ENCODE data around the gene CAMK2G.
A peak's percentile ranks its signal among the peaks of the same experiment; 100 is the strongest.

CAMK2G gene

DNA sequence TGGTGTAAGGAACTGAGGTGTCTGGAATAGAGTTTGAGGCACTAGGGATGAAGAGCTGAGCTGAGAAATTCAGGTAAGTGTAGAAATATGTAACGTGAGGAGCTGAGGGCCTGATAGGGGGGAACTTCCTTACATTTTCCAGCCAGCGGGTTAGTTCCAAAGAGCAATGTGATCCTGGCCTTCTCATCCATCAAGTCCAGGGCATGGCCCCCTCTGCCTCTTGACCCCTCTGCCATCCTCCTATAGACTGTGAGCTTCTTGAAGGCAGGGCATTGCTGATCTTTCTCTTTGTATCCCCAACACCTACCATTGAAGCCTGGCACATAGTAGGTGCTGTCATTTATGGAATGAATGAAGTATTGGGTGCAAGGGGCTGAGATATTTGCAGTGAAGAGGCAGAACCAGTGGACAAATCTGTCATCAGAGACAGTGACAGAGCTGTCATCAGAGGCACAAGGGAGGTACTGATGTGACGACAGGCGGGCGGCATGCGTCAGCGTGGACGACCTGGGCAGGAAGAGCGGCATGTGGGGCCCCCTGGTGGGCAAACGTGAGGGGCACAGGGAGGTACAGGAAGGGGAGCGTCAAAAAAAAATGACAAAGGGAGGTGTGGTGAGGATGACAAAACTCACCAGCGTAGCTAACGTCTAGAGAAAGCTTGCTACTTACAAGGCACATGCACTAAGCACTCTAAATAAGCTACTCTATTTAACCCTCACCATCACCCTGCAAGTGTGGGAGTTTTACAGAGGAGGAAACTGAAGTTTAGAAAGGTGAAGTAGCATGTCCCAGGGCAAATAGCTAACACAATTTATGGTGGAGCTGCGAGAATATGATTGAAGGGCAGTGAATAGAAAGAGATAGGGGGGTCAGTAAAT, 5.2 kb upstream of the CAMK2G start:
- peak; percentile 97 for DNase-seq

DNA sequence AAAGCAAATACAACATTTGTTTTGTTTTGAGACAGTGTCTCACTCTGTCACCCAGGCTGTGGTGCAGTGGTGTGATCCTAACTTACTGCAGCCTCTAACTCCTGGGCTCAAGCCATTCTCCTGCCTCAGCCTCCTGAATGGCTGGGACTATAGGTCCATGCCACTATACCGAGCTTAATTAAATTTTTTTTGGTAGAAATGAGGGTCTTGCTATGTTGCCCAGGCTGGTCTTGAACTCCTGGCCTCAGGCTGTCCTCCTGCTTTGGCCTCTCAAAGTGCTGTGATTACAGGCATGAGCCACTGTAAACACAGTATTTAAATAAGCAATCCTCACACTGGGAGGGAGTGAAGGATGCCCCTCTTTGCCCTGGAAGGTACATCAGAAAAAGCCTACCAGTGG, 4.0 kb upstream of the CAMK2G start:
- no peak for DNase-seq

GRCh38 chr10:73877533-73878160, 3.3 kb upstream of the CAMK2G start:
- no peak for DNase-seq

GRCh38 chr10:73876971-73877370, 2.6 kb upstream of the CAMK2G start:
- no peak for DNase-seq

GRCh38 chr10:73876566-73876965, 2.2 kb upstream of the CAMK2G start:
- DNase-seq = no peak

GRCh38 chr10:73876157-73876556, 1.8 kb upstream of the CAMK2G start:
- DNase-seq = no peak

- peak; percentile 47 for DNase-seq
These were observed 752 bp upstream of the CAMK2G start for GRCh38 chr10:73875139-73875475.

GRCh38 chr10:73873838-73874215, 528 bp downstream of the CAMK2G start:
- peak; percentile 39 for DNase-seq

DNA sequence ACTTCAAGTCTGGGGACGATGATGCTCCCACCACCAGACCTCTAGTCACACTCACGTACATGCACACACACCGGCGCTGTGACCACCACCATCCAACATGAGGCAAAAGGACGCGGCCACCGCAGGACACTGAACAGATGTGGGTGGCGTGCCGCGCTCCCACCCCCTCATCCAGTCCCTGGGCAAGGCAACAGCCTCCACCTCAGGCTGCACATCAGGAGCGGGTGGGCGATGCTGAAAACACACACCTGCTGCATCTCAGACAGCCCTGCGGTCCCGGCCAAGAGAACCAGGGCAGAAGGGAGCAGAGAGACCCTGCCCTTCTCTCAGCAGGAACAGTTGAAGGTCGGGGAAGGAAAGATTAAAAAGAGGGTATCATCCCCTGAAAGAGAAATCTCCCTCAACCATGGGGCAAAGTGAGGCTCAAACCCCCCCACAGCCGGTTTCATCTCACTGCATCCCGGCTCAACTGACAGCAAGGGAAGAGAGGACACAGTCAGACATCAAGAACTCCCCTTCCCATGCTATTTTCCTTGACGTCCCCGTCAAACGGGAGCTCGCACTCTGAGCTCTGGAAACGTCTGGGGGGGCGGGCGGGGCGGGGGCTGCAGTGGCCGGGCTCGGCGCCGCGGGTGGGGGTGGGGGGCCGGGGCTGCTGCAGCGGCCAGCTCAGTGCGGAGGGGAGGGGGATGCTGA, 1.1 kb downstream of the CAMK2G start:
- no peak for DNase-seq

DNA sequence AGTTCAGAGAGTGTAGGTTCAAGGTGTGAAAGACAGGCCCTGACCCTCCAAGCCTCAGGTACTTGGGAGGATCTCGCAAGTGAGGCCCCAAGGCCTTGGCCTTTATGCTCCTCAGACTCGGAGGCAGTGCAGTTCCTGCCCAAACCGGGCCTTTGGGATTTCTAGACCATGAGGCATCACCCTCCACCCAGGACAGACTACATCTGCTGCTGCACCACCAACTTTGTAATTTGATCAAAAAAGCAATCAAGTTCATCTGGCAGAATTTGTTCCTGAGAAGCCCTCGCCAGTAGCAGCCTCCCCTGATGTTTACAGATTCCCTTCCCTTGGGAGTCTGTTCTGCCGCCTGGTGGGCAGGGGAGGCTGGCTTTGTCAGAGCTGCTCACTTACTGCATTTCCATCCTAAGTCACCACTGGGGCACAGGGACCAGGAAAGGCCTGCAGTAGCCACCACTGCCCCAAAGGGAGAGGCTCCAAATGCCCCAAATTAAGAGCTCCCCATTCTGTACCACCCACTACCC, 2.1 kb downstream of the CAMK2G start:
- DNase-seq = no peak

DNA sequence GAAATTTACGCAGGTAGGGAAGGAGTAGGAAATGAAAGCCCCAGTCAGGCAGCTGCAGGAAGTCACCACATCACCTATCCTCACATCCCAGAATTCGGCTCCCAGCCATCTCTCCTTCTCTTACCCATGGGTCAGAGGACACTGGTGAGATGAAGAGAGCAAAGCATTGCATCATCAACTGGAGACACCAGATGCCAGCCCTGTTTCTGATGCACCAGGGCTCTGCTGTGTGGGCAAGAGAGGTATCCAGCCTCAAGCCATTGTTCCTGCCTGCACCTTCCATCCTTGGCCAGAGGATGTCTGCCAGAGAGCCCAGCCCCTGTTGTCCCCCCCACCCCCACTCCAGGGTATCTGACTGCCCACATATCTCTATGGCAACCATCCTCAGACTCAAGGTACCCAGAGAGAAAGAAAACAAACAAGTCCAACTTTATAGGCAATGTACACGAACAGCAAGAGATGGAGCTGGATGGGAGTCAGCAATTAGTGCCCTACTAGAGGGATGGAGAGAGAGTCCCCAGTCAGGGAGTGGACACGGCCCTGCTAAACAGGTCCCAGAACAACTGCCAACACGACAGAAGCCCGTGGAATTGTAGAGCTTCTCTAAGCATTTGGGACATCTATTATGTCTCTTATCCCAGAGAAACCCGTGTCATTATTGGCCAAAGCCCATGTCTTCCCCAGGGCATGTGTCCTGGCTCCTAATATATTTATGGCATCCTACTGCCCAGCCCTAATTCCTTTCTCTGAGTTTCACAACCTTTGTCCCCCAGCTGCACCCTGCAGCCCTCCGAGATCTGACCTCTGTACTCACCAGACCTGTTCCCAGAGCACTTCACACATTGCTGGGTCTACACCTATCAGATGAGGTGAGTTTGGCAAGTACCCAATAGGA, 2.8 kb downstream of the CAMK2G start:
- no peak for DNase-seq

- no peak for DNase-seq
These were observed 5.6 kb downstream of the CAMK2G start for GRCh38 chr10:73868655-73869195.

- DNase-seq = no peak
These were observed 6.3 kb downstream of the CAMK2G start for GRCh38 chr10:73867871-73868631.

DNA sequence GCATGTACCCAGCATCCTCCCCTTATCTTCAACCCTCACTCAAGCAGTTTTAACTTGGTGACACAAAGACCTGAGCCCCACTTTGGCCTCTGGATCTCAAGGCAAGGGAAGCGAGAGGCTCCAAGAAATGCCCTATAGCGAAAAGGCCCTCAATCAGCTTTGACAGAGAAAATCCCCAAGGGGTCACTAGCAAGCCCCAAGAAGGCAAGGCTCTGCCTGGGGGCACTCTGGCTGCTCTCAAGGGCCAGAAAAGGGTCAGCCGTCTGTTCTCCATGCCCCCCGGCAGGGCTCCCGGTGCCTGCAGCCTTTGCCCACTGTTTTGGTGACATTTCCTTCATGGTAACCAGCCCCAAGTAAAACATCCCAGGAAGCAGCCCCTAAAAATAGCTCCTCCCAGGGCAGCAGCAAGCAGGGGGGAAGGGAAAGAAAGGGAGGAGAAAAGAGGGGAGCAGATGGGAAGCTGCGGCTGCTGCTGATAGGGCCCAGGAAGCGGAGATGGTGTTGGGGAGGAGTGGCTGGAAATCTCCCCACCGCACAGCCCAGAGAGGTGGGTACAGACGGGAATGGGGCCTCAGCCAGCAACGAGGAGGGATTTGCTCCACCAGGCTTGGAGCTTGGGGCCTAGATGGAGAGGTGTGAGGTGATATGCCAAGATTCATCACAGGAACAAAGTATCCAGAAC, 7.1 kb downstream of the CAMK2G start:
- DNase-seq = no peak

GRCh38 chr10:73866621-73867020, 7.7 kb downstream of the CAMK2G start:
- no peak for DNase-seq

GRCh38 chr10:73865459-73866442, 8.6 kb downstream of the CAMK2G start:
- DNase-seq = peak; percentile 83

DNA sequence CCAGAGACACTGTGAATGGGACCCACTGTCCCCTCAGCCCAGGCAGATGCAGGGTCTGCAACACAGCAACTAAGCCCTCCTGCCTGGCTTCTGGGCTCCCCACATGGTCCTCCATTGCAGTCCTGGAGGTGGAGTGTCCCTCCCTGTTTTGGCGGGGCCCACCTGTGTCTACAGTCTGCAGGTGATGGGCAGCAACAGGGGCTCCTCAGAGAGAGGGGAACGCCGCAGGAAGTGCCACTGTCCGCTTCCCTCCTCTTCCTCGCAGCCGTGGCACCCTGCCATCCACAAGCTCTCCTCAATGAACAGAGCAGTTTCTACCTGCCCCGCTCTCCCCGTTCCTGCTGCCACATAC, 9.3 kb downstream of the CAMK2G start:
- peak; percentile 37 for DNase-seq

DNA sequence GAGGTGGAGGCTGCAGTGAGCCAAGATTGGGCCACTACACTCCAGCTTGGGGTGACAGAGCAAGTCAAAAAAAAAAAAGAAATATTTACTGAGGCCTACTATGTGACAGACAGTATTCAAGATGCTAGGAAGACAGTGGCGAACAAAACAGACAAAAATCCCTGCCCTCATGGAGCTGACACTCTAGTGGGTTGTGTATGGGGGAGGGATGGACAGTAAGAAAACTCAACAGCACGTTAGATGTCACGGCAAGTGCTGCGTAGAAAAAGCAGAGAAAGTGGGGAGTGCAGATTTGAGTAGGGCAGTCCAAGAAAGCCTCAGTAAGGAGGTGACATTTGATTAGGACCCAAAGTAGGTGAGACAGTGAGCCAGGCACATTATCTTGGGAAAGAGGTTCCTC, 10.1 kb downstream of the CAMK2G start:
- no peak for DNase-seq

- DNase-seq = no peak
These were observed 11.1 kb downstream of the CAMK2G start for GRCh38 chr10:73863039-73863817.
